GM21381 (cell line): ENCODE measurements around the gene C14orf180.
"Not testable (repeated sequence)": the region's sequence is repeated elsewhere in the genome, so short reads cannot be mapped to it uniquely, and the experiment has no call there.

Experiments used
- ATAC-seq: cut with Tn5 transposase; IDR thresholded peaks from one replicate; pipeline ENCODE4 v1.9.1; 2021; ENCODE audit warnings: mild to moderate bottlenecking, moderate library complexity; ENCODE audit not compliant: unreplicated experiment

Gene C14orf180

GRCh38 chr14:104577426-104577825 is 2.1 kb upstream of the C14orf180 start:
- no peak for ATAC-seq

- ATAC-seq, result no peak
These were observed 1.7 kb upstream of the C14orf180 start for GRCh38 chr14:104577847-104578301.

GRCh38 chr14:104578321-104578720 is 1.2 kb upstream of the C14orf180 start:
- ATAC-seq, result no peak

GRCh38 chr14:104579939-104580338 is 375 bp downstream of the C14orf180 start:
- ATAC-seq, result not testable (repeated sequence)

- no peak for ATAC-seq
These were observed 1.4 kb downstream of the C14orf180 start for GRCh38 chr14:104580961-104581360.

GRCh38 chr14:104581521-104581920 is 2.0 kb downstream of the C14orf180 start:
- no peak for ATAC-seq

GRCh38 chr14:104582005-104582404 is 2.4 kb downstream of the C14orf180 start:
- no peak for ATAC-seq

- ATAC-seq, result no peak
These were observed 3.1 kb downstream of the C14orf180 start for GRCh38 chr14:104582662-104583061.

- ATAC-seq, result no peak
These were observed 4.1 kb downstream of the C14orf180 start for GRCh38 chr14:104583424-104584306.

- no peak for ATAC-seq
These were observed 5.0 kb downstream of the C14orf180 start for GRCh38 chr14:104584557-104584956.

GRCh38 chr14:104585966-104586697 is 6.6 kb downstream of the C14orf180 start:
- ATAC-seq, result no peak

GRCh38 chr14:104586832-104587620 is 7.5 kb downstream of the C14orf180 start:
- ATAC-seq, result no peak

GRCh38 chr14:104587641-104588040 is 8.1 kb downstream of the C14orf180 start:
- ATAC-seq, result no peak

GRCh38 chr14:104588066-104588857 is 8.7 kb downstream of the C14orf180 start:
- no peak for ATAC-seq

GRCh38 chr14:104589338-104590195 is 10.0 kb downstream of the C14orf180 start:
- no peak for ATAC-seq

GRCh38 chr14:104590240-104590965 is 10.8 kb downstream of the C14orf180 start:
- ATAC-seq, result no peak

GRCh38 chr14:104591031-104591430 is 11.5 kb downstream of the C14orf180 start:
- ATAC-seq, result no peak

- ATAC-seq, result no peak
These were observed 12.1 kb downstream of the C14orf180 start for GRCh38 chr14:104591506-104592291.
